ENCODE data around the gene KIF6.

DNA sequence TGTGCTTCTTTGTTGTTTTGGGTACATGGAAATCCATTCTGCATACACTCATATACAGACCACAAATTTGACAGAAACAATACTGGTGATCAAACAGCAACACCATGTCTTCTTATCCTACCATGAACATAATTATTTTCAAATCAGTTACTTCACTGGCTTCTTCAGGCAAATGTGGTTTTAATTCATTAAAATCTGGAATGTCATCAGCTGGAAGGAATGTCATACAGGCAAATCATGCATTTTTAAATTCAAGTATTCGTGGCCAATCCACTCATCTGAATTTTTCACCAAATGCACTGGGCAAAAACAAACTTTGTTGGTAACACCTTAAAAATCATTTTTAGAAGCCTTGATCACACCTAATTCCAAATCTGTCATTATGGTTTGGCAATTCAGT is 59.3 kb downstream of the KIF6 start:
- TF ChIP-seq, protein P1, sequence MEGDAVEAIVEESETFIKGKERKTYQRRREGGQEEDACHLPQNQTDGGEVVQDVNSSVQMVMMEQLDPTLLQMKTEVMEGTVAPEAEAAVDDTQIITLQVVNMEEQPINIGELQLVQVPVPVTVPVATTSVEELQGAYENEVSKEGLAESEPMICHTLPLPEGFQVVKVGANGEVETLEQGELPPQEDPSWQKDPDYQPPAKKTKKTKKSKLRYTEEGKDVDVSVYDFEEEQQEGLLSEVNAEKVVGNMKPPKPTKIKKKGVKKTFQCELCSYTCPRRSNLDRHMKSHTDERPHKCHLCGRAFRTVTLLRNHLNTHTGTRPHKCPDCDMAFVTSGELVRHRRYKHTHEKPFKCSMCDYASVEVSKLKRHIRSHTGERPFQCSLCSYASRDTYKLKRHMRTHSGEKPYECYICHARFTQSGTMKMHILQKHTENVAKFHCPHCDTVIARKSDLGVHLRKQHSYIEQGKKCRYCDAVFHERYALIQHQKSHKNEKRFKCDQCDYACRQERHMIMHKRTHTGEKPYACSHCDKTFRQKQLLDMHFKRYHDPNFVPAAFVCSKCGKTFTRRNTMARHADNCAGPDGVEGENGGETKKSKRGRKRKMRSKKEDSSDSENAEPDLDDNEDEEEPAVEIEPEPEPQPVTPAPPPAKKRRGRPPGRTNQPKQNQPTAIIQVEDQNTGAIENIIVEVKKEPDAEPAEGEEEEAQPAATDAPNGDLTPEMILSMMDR (IDR thresholded peaks at IDR 0.05): no peak
- TF ChIP-seq EZH2 (IDR thresholded peaks at IDR 0.05; ENCODE audit: borderline replicate concordance, insufficient read depth, low read depth, low read length, poor library complexity, severe bottlenecking): no peak

Data from B cell (primary cell).